Suprapubic skin (tissue), 3 donors: Measurements from ENCODE around the gene ZNF865.

ENCODE experiments used
- CTCF ChIP-seq, 2 donors: fragments of 200-600 bp in 1 of 2; fragments of 450-650 bp in 1 of 2; sonication (generic) in 1 of 2; IDR thresholded peaks; one replicate each; pipeline ENCODE4 v1.5.1; 2016 to 2019; ENCODE audit warnings: antibody characterized with exemption in 2 of 2, mild to moderate bottlenecking in 1 of 2, moderate library complexity in 1 of 2
- POLR2A ChIP-seq, 2 donors: fragments of 450-650 bp; IDR thresholded peaks; one replicate each; pipeline ENCODE4 v1.6.1; 2017; ENCODE audit warnings: antibody characterized with exemption in 2 of 2, mild to moderate bottlenecking in 2 of 2, moderate library complexity in 2 of 2

- TF ChIP-seq CTCF (IDR thresholded peaks at IDR 0.05), result no peak
- no peak for TF ChIP-seq POLR2A (IDR thresholded peaks at IDR 0.05)
Observed at GRCh38 chr19:55613396-55613795, 7.9 kb downstream of the ZNF865 start.
